ENCODE measurements around the gene RTL9.
"Not testable (repeated sequence)": the region's sequence is repeated elsewhere in the genome, so short reads cannot be mapped to it uniquely, and the experiment has no call there.

Gene RTL9

GRCh38 chrX:110346681-110347080 lies 12.0 kb upstream of the RTL9 start:
- no peak for DNase-seq

GRCh38 chrX:110359273-110359672 lies 625 bp downstream of the RTL9 start:
- no peak for DNase-seq

- DNase-seq = no peak
Observed at GRCh38 chrX:110363244-110363643, 4.6 kb downstream of the RTL9 start.

GRCh38 chrX:110373310-110373709 lies 14.7 kb downstream of the RTL9 start:
- no peak for DNase-seq

GRCh38 chrX:110374559-110374958 lies 15.9 kb downstream of the RTL9 start:
- DNase-seq = peak; percentile 38

GRCh38 chrX:110381216-110381615 lies 22.6 kb downstream of the RTL9 start:
- DNase-seq = no peak

- DNase-seq = no peak
Observed at GRCh38 chrX:110383414-110383813, 24.8 kb downstream of the RTL9 start.

- DNase-seq = no peak
Observed at GRCh38 chrX:110384490-110384889, 25.8 kb downstream of the RTL9 start.

GRCh38 chrX:110389570-110389969 lies 30.9 kb downstream of the RTL9 start:
- no peak for DNase-seq

- DNase-seq = no peak
Observed at GRCh38 chrX:110391086-110391485, 32.4 kb downstream of the RTL9 start.

GRCh38 chrX:110394651-110395050 lies 36.0 kb downstream of the RTL9 start:
- DNase-seq = peak; percentile 51

- DNase-seq = no peak
Observed at GRCh38 chrX:110395877-110396276, 37.2 kb downstream of the RTL9 start.

- no peak for DNase-seq
Observed at GRCh38 chrX:110396735-110397134, 38.1 kb downstream of the RTL9 start.

- DNase-seq = no peak
Observed at GRCh38 chrX:110397339-110397738, 38.7 kb downstream of the RTL9 start.

GRCh38 chrX:110397904-110398303 lies 39.3 kb downstream of the RTL9 start:
- peak; percentile 19 for DNase-seq

- no peak for DNase-seq
Observed at GRCh38 chrX:110399497-110399896, 40.8 kb downstream of the RTL9 start.

- DNase-seq = no peak
Observed at GRCh38 chrX:110399966-110400365, 41.3 kb downstream of the RTL9 start.

GRCh38 chrX:110401135-110401534 lies 42.5 kb downstream of the RTL9 start:
- DNase-seq = peak; percentile 4

- no peak for DNase-seq
Observed at GRCh38 chrX:110402091-110402849, 43.6 kb downstream of the RTL9 start.

GRCh38 chrX:110402850-110403221 lies 44.2 kb downstream of the RTL9 start:
- no peak for DNase-seq

- DNase-seq = no peak
Observed at GRCh38 chrX:110403441-110404238, 45.0 kb downstream of the RTL9 start.

GRCh38 chrX:110404376-110404775 lies 45.7 kb downstream of the RTL9 start:
- no peak for DNase-seq

GRCh38 chrX:110406250-110406649 lies 47.6 kb downstream of the RTL9 start:
- DNase-seq = not testable (repeated sequence)

- no peak for DNase-seq
Observed at GRCh38 chrX:110406822-110407221, 48.2 kb downstream of the RTL9 start.

Measured in MV-4-11 (cell line).